Lower lobe of right lung (tissue), 2 donors: Measurements from ENCODE around the gene COPA. TPM values are rescaled to one million over a fixed set of nuclear protein-coding genes. Genes with fewer than 3 reads are reported as not detected.

Source experiments
- ATAC-seq, 2 donors: fragments of 200-7000 bp; cut with Tn5 transposase; one replicate each; pipeline ENCODE4 v1.9.1; 2020 to 2022; ENCODE audit warnings: mild to moderate bottlenecking in 2 of 2, moderate library complexity in 2 of 2
- DNase-seq: peaks from one replicate; pipeline ENCODE4 v3.0.0-alpha.2; 2020
- H3K27ac ChIP-seq: fragments of 200-600 bp; one replicate; pipeline ENCODE4 v1.8.0; 2022
- H3K27me3 ChIP-seq: fragments of 200-600 bp; one replicate; pipeline ENCODE4 v1.8.0; 2022; ENCODE audit warnings: low read depth
- H3K36me3 ChIP-seq: fragments of 200-600 bp; one replicate; pipeline ENCODE4 v1.8.0; 2022; ENCODE audit warnings: mild to moderate bottlenecking
- H3K4me1 ChIP-seq: fragments of 200-600 bp; one replicate; pipeline ENCODE4 v1.8.0; 2022
- H3K4me3 ChIP-seq: fragments of 200-600 bp; one replicate; pipeline ENCODE4 v1.8.0; 2022; ENCODE audit warnings: mild to moderate bottlenecking
- H3K9me3 ChIP-seq: fragments of 200-600 bp; one replicate; pipeline ENCODE4 v1.8.0; 2022
- intact Hi-C: fragments of 100-400 bp; cut with DNase I; formaldehyde crosslinking; loops from one replicate; pipeline ENCODE4 v1.11.0; 2022
- total RNA-seq: library from RNA; stranded (reverse); fragmentation: NEBNext Ultra II Directional; extraction: Animal tissue kit (Norgen Biotek cat#: 25700); gene quantifications from one replicate; pipeline ENCODE4 v1.2.1, GENCODE V29; 2021
- TF ChIP-seq, protein P1 (sequence below): fragments of 200-600 bp; IDR thresholded peaks from one replicate; pipeline ENCODE4 v1.8.0; 2022; ENCODE audit warnings: antibody characterized with exemption, mild to moderate bottlenecking
- donor health status: DM: no; HTN: yes; CAD: no; lungs with severe emphysema.

Gene COPA
- total RNA-seq, 1 donor from 2014 or later, result 136 TPM

DNA sequence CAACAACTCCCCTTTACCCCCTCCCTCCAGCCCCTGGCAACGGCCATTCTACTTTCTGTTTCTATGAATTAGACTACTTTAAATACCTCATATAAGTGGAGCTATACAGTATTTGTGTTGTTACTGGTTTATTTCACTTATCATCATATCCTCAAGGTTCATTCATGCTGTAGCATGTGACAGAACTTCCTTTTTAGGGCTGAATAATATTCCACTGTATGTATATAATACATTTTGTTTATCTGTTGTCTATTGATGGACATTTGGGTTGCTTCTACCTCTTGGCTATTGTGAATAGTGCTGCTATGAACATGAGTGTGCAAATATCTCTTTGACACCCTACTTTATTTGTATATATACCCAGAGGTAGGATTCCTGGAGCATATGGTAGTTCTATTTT lies 26.0 kb upstream of the COPA start:
- ATAC-seq, result no peak
- Histone ChIP-seq H3K9me3 (no peaks in the 10 kb centered on the region), H3K27me3 (peaks cover 14% of the 10 kb centered on the region), H3K4me1 (no peaks in the 10 kb centered on the region), H3K36me3 (no peaks in the 10 kb centered on the region), H3K27ac (no peak overlapping the region), H3K4me3 (no peak overlapping the region)
- intact Hi-C loops, result no loop called here
- TF ChIP-seq, protein P1, sequence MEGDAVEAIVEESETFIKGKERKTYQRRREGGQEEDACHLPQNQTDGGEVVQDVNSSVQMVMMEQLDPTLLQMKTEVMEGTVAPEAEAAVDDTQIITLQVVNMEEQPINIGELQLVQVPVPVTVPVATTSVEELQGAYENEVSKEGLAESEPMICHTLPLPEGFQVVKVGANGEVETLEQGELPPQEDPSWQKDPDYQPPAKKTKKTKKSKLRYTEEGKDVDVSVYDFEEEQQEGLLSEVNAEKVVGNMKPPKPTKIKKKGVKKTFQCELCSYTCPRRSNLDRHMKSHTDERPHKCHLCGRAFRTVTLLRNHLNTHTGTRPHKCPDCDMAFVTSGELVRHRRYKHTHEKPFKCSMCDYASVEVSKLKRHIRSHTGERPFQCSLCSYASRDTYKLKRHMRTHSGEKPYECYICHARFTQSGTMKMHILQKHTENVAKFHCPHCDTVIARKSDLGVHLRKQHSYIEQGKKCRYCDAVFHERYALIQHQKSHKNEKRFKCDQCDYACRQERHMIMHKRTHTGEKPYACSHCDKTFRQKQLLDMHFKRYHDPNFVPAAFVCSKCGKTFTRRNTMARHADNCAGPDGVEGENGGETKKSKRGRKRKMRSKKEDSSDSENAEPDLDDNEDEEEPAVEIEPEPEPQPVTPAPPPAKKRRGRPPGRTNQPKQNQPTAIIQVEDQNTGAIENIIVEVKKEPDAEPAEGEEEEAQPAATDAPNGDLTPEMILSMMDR, result no peak
- no peak for DNase-seq

DNA sequence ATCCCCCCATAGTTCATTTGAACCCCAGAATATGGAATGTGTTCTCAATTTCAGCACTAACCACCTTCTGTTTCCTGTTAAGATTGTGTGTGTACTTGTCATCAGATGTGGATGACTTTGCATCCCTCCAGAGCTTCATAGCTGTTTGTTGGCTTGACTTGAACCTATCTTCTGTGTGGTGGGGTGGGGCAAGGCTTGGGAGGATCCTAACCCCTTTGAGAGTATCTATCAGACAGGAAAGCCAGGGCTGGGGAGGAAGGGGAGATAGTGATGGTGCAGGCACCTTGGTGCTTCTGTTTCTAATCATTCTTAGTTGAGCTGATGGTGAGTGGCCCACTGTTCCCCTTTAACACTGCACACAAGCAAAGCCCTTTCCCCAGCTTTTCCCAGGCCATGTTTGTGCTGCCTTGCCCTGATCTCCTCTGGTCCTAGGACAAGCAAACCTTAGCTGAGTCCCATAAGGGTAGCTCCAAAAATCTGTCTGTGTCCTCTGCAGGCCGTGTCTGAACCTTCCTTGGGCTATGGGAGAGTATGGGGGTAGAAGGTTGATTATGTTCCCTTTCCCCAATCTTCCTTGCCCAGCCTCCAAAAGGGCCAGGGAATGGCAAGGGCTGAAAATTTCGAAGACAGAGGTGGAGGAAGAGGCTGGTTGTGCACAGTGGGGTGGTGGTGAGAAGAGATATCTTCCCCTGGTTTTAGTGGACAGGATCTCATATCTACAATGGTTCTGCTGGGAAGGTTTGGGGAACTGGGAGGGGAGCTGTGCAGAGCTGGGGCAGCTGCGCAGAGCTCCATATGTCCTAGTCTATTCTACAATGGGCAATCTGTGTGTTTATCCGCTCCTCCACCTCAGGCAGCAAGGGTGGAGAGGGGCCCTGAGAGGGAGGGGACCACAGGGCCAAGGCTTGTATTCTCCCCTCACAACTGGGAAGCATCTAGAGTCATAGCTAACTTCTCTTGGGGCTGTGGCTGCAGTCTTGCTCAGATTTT lies 25.2 kb upstream of the COPA start:
- H3K27me3 ChIP-seq, result peaks cover 14% of the 10 kb centered on the region
- intact Hi-C loops, result no loop called here
- no peak for ATAC-seq
- no peak overlapping the region for H3K27ac ChIP-seq
- H3K9me3 ChIP-seq, result no peaks in the 10 kb centered on the region
- H3K36me3 ChIP-seq, result no peaks in the 10 kb centered on the region
- no peak overlapping the region for H3K4me3 ChIP-seq
- TF ChIP-seq, protein P1, result no peak
- no peak for DNase-seq
- no peaks in the 10 kb centered on the region for H3K4me1 ChIP-seq

DNA sequence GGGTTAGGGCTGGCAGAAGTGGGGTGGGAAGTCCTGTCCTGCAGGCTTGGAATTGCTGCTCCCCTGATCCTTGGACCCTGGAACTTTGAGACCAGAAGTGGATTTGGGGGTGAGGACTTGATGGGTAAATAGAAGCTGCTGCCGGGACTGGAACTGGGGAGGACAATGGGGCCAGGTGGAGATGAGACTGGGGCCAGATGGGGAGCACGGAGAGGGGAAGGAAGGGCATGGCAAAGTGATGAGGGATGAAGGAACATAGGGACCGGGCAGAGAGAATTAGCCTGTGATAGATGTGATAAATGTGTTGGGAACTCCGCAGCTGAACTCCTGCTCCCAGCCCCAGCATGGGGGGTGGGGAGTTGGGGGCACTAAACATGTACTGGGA lies 24.5 kb upstream of the COPA start:
- intact Hi-C loops, result no loop called here
- no peak for ATAC-seq
- H3K4me3 ChIP-seq, result no peak overlapping the region
- H3K9me3 ChIP-seq, result no peaks in the 10 kb centered on the region
- TF ChIP-seq, protein P1, result no peak
- H3K27me3 ChIP-seq, result peaks cover 14% of the 10 kb centered on the region
- H3K4me1 ChIP-seq, result no peaks in the 10 kb centered on the region
- H3K36me3 ChIP-seq, result no peaks in the 10 kb centered on the region
- no peak for DNase-seq
- no peak overlapping the region for H3K27ac ChIP-seq

DNA sequence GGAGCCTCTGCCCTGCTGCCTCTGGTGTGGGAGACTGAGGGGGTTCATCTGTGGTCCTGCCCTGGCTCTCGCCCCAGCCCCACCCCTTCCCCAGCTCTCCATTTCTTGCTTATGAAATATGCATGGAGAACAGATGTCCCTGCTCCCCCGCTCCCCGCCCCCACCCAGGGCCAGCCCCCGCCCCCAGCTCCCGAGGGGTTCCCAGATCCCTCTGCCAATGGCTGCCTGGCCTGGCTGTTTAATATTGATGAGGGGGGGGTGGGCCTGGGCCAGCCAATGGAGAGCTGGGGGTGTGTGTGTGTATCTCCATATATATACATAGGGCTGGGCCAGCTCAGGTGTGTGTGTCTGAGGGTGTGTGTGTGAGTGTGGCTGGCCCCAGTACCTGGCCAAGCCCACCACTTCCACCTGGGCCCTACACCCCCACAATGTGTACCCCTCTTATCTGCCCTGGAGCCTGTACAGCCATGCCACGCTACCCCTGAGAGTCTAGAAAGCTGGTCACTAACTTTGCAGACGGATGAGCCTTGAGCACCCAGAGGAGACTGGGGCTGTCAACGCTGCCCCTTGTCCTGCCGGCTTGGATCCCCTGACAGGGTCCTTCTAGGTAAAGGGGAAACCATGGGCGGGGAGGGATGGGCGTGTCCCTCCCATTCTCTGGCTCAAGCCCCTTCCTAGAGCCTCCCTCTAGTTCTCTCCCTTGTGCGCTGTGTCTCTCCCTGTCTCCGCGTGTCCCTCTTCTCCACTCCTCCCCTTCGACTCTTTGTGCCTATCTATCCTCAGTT lies 23.9 kb upstream of the COPA start, which contains the start of gene NHLH1:
Gene NHLH1, plus strand, starts transcription at position 341 of the 785 bp plus-strand sequence. CDS start 3,661 bp downstream, outside the sequence.
- Histone ChIP-seq H3K4me3 (no peak within 1 kb of the TSS), H3K27me3 (peaks cover 13% of the 10 kb centered on the region), H3K9me3 (no peaks in the 10 kb centered on the region), H3K27ac (no peak within 1 kb of the TSS), H3K36me3 (no peaks in the 10 kb centered on the region), H3K4me1 (no peaks in the 10 kb centered on the region)
- ATAC-seq (no peak), DNase-seq (no peak)
- TF ChIP-seq, protein P1, result no peak
- intact Hi-C loops, result no loop called here

DNA sequence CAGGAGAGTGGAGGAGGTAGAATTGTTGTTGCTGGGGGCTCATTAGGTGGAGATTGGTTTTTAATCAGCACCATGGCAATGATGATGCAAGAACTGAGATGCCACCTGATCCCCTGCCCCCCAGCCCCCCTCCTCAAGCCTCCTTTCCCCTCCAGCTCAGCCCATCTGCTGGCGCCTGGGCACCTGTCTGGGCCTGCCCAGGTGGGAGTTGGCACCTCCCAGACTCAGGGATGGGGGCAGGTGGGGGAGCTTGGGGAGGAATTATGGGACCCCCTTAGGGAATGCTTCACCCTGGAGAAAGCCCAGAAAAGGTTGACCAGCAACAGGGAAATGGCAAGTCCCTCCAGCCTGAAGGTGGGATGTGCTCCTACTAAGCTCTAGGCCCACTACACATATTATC lies 22.3 kb upstream of the COPA start:
- TF ChIP-seq, protein P1, result no peak
- H3K4me1 ChIP-seq, result no peaks in the 10 kb centered on the region
- ATAC-seq (no peak), DNase-seq (no peak)
- no peak overlapping the region for H3K27ac ChIP-seq
- H3K4me3 ChIP-seq, result no peak overlapping the region
- H3K9me3 ChIP-seq, result no peaks in the 10 kb centered on the region
- no peaks in the 10 kb centered on the region for H3K27me3 ChIP-seq
- intact Hi-C loops, result no loop called here
- peaks cover 11% of the 10 kb centered on the region for H3K36me3 ChIP-seq
